ENCODE results near the gene ZNF76. TPM values are rescaled to one million over a fixed set of nuclear protein-coding genes. Genes with fewer than 3 reads are reported as not detected.

Gene ZNF76
- total and polyA plus RNA-seq, 2 of the 13 experiments (the other 11 are each of a cell fraction or from before 2014, with no cell fraction given) = 13.2 to 26.4 TPM

DNA sequence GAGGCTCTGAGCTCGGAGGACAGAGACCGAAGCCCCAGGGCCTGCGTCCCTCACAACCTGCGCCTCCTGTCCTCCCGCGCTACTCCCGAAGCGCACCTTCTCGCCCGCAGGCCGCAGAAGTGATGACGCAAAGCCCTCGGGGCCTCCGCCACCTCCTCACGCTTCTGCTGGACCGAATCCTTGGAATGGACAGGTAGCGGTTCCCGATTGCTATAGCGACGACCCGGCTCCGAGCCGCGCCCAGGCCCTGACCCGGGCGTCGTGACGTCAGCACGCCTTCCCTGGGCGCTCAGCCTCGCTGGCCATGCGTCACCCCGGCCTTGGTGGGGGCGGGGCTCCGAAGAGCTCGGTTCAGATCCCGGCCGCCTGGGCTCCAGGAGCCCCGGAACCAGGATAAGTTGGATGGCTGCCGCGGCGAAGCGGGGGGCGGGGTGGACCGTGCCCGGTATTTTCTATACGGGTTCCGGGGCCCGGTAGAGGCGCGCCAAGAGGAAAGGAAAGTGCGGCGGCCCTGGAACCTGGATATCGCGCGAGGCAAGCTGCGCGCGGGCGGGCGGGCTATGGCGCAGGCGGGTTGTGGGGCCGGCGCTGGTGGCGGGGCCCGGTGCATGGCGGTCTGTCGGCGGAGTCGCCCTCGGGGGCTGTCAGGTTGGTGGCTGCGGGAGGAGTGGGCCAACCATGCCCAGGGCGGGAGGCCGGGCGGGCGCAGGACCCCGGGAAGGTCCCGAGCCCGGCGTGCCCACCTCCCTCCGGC lies at the start of gene ZNF76 (continued):
- TF ChIP-seq, protein P1, sequence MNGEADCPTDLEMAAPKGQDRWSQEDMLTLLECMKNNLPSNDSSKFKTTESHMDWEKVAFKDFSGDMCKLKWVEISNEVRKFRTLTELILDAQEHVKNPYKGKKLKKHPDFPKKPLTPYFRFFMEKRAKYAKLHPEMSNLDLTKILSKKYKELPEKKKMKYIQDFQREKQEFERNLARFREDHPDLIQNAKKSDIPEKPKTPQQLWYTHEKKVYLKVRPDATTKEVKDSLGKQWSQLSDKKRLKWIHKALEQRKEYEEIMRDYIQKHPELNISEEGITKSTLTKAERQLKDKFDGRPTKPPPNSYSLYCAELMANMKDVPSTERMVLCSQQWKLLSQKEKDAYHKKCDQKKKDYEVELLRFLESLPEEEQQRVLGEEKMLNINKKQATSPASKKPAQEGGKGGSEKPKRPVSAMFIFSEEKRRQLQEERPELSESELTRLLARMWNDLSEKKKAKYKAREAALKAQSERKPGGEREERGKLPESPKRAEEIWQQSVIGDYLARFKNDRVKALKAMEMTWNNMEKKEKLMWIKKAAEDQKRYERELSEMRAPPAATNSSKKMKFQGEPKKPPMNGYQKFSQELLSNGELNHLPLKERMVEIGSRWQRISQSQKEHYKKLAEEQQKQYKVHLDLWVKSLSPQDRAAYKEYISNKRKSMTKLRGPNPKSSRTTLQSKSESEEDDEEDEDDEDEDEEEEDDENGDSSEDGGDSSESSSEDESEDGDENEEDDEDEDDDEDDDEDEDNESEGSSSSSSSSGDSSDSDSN (CRISPR knock-in tag; IDR thresholded peaks at IDR 0.05) = peak; percentile 93
- TF ChIP-seq, protein P2, sequence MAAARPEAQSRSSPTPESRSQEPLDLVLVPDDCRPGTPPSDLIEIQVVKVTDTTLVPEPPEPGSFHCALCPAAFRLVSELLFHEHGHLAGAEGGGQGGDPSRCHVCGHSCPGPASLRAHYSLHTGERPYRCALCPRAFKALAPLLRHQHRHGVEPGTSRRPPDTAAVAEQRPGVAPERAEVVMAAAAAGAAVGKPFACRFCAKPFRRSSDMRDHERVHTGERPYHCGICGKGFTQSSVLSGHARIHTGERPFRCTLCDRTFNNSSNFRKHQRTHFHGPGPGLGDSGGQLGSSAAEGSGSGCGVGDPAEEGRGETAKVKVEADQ (CRISPR knock-in tag; IDR thresholded peaks at IDR 0.05; ENCODE audit: borderline replicate concordance) = 0 out of 2 replicates have a peak, but pooled peaks have one; percentile 87
- TF ChIP-seq, protein P3, sequence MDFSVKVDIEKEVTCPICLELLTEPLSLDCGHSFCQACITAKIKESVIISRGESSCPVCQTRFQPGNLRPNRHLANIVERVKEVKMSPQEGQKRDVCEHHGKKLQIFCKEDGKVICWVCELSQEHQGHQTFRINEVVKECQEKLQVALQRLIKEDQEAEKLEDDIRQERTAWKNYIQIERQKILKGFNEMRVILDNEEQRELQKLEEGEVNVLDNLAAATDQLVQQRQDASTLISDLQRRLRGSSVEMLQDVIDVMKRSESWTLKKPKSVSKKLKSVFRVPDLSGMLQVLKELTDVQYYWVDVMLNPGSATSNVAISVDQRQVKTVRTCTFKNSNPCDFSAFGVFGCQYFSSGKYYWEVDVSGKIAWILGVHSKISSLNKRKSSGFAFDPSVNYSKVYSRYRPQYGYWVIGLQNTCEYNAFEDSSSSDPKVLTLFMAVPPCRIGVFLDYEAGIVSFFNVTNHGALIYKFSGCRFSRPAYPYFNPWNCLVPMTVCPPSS (IDR thresholded peaks at IDR 0.05) = no peak
- peak; percentile 94; the same call in 1 of the 2 replicates for TF ChIP-seq MTA1 (CRISPR knock-in tag; IDR thresholded peaks at IDR 0.05; ENCODE audit: borderline replicate concordance)
- TF ChIP-seq ZNF879 (CRISPR knock-in tag; IDR thresholded peaks at IDR 0.05) = peak; percentile 88; the same call in 1 of the 2 replicates
- no peak for TF ChIP-seq ZNF577 (CRISPR knock-in tag; IDR thresholded peaks at IDR 0.05; ENCODE audit: borderline replicate concordance, low read depth)
- TF ChIP-seq AHR (CRISPR knock-in tag; IDR thresholded peaks at IDR 0.05) = peak; percentile 87; the same call in 1 of the 2 replicates
- 0 out of 2 replicates have a peak, but pooled peaks have one; percentile 19 for TF ChIP-seq ZNF615 (CRISPR knock-in tag; IDR thresholded peaks at IDR 0.05; ENCODE audit: borderline replicate concordance)
- TF ChIP-seq AGO1 (IDR thresholded peaks at IDR 0.05; ENCODE audit: low read depth, low read length, poor library complexity, severe bottlenecking) = peak; percentile 91
- peak; percentile 94; the same call in 1 of the 2 replicates for TF ChIP-seq PAX8 (CRISPR knock-in tag; IDR thresholded peaks at IDR 0.05; ENCODE audit: borderline replicate concordance)
- no peak for TF ChIP-seq ZNF382 (CRISPR knock-in tag; IDR thresholded peaks at IDR 0.05; ENCODE audit: borderline replicate concordance)
- peak; percentile 94 for TF ChIP-seq TMF1 (CRISPR knock-in tag; IDR thresholded peaks at IDR 0.05; ENCODE audit: low read depth)
- TF ChIP-seq ZNF598 (CRISPR knock-in tag; IDR thresholded peaks at IDR 0.05; ENCODE audit: borderline replicate concordance) = peak; percentile 98; the same call in 1 of the 2 replicates
- TF ChIP-seq, protein P4, sequence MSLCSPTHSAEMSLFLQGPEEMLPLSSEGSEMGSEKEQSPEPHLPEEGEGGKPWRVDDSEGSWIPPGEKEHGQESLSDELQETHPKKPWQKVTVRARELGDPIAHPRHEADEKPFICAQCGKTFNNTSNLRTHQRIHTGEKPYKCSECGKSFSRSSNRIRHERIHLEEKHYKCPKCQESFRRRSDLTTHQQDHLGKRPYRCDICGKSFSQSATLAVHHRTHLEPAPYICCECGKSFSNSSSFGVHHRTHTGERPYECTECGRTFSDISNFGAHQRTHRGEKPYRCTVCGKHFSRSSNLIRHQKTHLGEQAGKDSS (CRISPR knock-in tag; IDR thresholded peaks at IDR 0.05; ENCODE audit: borderline replicate concordance, low read depth) = peak; percentile 33; the same call in 1 of the 2 replicates
- TF ChIP-seq HDAC1 (CRISPR knock-in tag; IDR thresholded peaks at IDR 0.05) = peak; percentile 94
- TF ChIP-seq SOX5 (CRISPR knock-in tag; IDR thresholded peaks at IDR 0.05; ENCODE audit: borderline replicate concordance) = peak; percentile 63; the same call in 1 of the 2 replicates
- 0 out of 2 replicates have a peak, but pooled peaks have one; percentile 27 for TF ChIP-seq ZNF75D (CRISPR knock-in tag; IDR thresholded peaks at IDR 0.05; ENCODE audit: borderline replicate concordance)
- peak; percentile 83 for TF ChIP-seq ZNF619 (CRISPR knock-in tag; IDR thresholded peaks at IDR 0.05)
- TF ChIP-seq NCOA2 (CRISPR knock-in tag; IDR thresholded peaks at IDR 0.05) = no peak; the same call in none of the 2 replicates
- peak; percentile 96 for TF ChIP-seq ZNF234 (CRISPR knock-in tag; conservative IDR thresholded peaks at IDR 0.05)
- peak; percentile 98 for TF ChIP-seq RBFOX2 (IDR thresholded peaks at IDR 0.05; ENCODE audit: low read depth, low read length)
- peak; percentile 86 for TF ChIP-seq AGO2 (optimal IDR thresholded peaks at IDR 0.05; ENCODE audit: low read depth, low read length)
- peak; percentile 97 for TF ChIP-seq ZSCAN20 (CRISPR knock-in tag; IDR thresholded peaks at IDR 0.05; ENCODE audit: borderline replicate concordance)
